Measurements from ENCODE around the gene ARHGAP45.

ARHGAP45 gene

DNA sequence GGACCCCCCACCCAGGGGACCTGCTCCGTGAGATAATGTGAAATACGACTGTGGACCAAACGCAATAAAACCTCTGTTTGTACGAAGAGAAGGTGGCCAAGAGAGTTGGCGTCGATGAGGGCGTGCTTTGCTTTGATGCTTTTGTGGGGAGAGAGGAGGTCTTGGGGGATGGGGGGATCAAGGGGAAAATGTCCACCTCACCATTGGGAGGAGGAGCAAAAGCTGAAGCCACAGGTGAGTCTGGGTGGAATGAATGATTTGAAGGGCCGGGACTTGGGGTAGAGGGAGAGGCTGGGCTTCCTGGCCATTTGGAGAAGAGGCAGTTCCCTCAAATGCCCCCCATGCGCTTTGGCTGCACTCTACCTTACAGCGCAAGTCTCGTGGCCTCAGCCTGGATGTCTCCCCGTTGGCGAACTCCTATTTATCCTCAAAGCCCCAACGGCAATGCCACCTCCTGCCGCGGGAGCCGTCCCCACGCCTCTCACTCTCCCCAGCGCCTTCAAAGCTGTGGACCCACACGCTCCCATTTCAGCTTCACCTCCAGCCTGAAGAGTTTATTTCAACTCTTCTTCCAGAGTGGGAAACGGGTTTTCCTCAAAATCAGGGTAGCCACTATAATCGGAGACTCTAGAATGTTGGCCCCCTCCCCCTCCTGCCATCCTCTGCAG lies 27.9 kb upstream of the ARHGAP45 start:
- no peak for DNase-seq (ENCODE audit: low spot score)

DNA sequence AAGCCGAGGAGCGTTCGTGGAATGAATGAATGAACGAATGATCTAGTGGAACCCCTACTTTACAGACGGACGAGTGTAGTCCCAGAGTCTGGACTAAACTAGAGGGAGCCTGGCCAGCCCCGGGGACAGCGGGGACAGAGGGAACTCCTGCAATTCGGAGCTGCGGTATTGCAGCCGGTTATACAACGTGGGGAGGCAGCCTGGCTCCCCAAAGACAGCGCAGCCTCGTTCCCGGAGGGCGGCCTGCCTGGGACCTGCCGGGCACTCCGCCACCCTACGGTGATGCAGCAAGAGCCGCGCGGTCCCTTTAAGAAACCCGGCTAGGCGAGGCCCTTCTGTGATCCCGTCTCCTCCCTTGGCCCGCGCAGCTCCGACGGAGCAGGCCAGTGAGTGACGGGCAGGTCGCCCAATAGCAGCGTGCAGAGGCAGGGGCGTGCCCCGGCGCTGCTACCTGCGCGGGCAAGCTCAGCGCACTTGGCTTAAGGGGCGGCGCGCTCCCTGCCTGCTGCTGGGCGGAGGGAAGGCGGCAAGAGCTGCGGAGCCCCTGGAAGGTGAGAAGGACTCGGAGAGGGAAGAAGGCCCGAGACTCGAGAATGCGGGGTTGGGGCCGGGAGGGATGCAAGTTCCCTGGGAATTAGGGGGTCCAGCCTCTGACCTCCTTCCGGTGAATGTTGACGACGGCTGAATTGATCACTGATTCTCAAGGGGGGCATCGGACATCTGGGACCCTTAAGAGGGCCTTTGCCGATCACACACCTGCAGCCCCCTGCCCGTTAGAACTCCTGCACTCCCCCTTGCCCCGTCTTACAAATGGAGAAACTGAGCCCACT lies 27.1 kb upstream of the ARHGAP45 start, which contains the start of gene ABCA7:
ABCA7 (plus strand) TSS at position 462 of the 830 bp plus-strand sequence. CDS start 1,255 bp downstream, outside the sequence.
- peak; percentile 99 for DNase-seq (ENCODE audit: low spot score)

DNA sequence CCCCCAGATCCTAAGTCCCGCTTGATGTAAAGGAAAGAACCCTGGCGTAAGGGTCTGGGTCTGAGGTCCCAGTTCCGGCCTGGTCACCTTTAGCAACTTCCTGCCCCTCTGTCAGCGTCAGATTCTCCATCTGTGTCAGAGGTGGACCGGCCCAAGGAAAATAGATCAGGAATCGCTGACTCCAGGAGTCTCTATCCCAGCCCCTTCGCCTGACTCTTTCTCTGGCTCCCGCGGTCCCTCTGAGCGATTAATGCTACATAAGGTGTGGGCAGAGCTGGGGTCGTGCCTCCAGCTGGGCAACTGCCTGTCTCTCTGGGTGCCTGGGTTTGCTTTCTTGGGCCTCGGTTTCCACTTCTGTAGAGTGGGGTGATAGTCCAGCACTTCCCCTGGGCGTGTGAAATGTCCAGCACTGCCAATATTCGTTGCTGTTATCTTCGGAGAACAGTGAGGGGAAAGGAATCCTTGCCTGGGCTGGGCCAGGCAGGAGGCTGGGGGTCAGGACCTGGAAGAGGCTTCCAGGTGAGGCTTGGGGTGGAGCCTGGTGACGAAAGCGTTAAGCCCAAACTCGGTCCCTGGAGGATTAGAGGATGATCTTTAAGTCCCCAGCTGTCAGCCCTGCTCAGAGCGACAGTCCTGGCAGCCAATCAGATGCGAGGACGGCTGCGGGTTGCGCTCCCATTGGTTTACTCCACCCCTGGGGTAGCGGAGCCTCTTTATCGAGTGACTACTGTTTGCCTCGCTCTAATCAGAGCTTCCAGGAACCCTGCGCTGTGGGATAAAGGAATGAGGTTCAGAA lies 26.3 kb upstream of the ARHGAP45 start:
- DNase-seq (ENCODE audit: low spot score) = peak; percentile 88

DNA sequence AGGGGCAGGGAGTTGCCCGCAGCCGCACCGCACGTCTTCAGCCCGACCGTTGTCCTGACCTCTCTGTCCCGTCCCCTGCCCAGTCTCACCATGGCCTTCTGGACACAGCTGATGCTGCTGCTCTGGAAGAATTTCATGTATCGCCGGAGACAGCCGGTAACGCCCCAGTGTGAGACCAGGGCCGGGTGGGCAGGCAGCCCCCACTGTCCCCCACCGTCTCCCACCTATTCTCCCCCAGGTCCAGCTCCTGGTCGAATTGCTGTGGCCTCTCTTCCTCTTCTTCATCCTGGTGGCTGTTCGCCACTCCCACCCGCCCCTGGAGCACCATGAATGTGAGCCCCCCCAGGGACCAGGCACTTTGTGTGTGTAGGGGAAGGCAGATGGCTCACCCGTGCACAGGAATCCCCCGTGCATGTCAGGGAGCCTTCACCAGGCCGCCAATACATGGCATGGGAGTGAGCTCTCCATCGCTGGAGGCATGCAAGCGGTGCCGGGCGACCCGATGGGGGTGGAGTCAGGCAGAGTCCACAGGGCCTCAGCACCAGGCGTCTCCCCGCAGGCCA lies 25.6 kb upstream of the ARHGAP45 start:
- DNase-seq (ENCODE audit: low spot score) = no peak

DNA sequence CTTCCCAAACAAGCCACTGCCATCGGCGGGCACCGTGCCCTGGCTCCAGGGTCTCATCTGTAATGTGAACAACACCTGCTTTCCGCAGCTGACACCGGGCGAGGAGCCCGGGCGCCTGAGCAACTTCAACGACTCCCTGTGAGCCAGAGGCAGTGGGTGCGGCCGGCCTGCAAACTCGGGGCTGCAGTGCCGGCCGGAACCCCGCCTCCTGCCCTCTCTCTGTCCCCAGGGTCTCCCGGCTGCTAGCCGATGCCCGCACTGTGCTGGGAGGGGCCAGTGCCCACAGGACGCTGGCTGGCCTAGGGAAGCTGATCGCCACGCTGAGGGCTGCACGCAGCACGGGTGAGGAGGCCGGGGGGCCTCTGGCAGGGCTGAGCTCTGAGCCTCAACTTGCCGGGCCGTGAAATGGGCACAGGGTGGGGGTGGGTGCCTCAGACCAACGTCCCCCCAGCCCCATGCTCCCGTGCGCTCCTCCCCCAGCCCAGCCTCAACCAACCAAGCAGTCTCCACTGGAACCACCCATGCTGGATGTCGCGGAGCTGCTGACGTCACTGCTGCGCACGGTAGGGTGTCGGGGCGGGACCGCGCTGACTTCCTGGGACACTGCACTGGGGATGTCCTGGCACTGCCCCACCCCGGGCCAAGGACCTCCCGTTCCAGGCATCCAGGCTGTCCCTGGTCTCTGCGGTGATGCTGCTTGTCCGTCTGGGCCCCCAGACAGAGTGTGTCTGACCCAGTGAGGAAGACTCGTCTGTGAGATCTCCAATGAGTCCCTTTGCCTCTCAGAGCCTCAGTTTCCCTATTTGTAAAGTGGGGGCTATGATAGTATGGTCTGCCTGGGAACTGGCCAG lies 24.9 kb upstream of the ARHGAP45 start:
- DNase-seq (ENCODE audit: low spot score) = no peak

DNA sequence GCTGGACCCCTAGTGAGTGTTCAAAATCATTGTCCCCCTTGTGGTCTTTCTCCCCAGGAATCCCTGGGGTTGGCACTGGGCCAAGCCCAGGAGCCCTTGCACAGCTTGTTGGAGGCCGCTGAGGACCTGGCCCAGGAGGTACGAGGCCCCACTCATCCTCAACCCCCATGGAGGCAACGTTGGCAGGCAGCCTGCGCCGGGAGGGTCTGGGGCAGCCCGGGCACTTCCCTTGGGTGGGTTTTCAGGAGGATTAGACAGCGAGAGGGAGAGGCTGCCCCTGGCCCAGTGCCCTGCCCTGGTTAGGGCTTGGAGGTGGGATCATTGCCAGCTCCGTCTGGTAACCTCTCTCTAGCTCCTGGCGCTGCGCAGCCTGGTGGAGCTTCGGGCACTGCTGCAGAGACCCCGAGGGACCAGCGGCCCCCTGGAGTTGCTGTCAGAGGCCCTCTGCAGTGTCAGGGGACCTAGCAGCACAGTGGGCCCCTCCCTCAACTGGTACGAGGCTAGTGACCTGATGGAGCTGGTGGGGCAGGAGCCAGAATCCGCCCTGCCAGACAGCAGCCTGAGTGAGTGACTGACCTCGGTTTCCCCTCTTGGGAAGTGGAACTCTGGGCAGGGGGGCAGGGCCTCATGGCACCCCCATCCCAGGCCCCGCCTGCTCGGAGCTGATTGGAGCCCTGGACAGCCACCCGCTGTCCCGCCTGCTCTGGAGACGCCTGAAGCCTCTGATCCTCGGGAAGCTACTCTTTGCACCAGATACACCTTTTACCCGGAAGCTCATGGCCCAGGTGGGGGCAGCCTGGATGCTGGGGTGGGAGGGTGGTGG lies 24.1 kb upstream of the ARHGAP45 start:
- no peak for DNase-seq (ENCODE audit: low spot score)

DNA sequence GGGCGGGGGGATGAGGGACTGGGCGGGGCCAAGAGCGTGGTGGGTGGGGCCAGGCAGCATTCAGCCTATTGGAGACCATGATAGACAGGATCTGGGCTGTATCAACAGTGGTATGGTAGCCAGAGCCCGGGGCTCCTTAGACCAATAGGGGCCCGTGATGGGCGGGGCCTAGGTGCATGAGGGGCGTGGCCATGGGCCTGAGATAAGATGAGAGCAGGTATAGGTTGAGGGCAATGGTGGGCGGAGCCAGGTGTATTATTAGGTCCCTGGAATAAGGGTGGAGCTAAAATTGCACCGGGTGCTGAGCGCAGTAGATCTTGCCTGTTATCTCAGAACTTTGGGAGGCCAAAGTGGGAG lies 21.7 kb upstream of the ARHGAP45 start:
- DNase-seq (ENCODE audit: low spot score) = no peak

DNA sequence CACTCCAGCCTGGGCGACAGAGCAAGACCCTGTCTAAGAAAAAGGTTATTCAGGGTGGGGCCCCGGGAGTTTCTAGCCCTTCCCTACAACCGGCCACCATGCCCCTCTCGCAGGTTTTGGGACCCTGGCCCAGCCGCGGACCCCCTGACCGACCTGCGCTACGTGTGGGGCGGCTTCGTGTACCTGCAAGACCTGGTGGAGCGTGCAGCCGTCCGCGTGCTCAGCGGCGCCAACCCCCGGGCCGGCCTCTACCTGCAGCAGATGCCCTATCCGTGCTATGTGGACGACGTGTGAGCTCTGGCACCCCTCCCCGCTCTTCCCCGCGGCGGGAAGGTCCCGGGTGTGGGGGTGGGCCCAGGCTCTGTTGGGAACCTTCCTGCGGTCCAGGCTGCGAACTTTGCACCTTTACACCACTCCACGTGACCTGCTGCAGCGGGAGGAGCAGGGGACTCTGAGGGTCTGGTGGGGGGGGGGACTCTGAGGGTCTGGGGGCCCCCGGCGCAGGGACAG lies 20.8 kb upstream of the ARHGAP45 start:
- no peak for DNase-seq (ENCODE audit: low spot score)

DNA sequence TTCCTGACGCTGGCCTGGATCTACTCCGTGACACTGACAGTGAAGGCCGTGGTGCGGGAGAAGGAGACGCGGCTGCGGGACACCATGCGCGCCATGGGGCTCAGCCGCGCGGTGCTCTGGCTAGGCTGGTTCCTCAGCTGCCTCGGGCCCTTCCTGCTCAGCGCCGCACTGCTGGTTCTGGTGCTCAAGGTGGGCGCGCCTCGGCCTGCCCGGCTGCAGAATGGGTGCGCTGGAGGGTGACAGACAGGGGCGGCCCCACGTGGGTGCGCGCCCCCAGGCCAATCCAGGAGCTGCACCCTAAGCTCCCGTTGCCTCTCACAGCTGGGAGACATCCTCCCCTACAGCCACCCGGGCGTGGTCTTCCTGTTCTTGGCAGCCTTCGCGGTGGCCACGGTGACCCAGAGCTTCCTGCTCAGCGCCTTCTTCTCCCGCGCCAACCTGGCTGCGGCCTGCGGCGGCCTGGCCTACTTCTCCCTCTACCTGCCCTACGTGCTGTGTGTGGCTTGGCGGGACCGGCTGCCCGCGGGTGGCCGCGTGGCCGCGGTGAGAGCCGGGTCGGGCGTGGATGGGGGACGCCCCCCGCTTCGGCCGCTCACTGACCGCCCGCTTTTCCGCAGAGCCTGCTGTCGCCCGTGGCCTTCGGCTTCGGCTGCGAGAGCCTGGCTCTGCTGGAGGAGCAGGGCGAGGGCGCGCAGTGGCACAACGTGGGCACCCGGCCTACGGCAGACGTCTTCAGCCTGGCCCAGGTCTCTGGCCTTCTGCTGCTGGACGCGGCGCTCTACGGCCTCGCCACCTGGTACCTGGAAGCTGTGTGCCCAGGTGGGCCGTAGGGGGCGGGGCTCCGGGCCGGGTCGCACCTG lies 19.9 kb upstream of the ARHGAP45 start:
- DNase-seq (ENCODE audit: low spot score) = no peak

DNA sequence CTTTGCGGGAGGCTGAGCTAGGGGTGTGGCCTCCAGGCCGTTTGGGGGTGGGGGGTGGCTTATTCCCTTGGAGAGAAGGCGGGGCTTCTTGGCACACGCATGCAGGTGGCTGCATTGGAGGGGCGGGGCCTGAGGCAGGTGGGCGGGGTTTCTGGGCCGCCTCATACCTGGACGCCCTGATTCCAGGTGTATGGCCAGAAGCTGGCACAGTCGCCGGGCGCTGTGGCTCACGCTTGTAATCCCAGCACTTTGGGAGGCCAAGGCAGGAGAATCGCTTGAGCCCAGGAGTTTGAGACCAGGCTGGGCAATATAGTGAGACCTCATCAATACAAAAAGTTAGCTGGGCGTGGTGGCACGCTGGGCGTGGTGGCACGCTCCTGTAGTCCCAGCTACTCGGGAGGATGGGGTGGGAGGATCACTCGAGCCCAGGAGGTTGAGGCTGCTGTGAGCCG lies 19.2 kb upstream of the ARHGAP45 start:
- no peak for DNase-seq (ENCODE audit: low spot score)

DNA sequence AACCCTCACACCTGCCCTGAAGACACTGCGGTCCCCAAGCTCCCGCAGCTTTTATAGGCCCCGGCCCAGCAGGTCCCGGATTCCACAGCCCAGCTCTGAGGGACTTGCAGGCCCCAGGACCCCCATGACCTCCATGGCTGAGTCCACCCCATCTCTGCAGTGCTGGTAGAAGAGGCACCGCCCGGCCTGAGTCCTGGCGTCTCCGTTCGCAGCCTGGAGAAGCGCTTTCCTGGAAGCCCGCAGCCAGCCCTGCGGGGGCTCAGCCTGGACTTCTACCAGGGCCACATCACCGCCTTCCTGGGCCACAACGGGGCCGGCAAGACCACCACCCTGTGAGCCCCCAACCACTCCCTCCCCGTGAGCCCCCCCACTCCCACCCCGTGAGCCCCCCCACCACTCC lies 17.9 kb upstream of the ARHGAP45 start:
- DNase-seq (ENCODE audit: low spot score) = no peak

DNA sequence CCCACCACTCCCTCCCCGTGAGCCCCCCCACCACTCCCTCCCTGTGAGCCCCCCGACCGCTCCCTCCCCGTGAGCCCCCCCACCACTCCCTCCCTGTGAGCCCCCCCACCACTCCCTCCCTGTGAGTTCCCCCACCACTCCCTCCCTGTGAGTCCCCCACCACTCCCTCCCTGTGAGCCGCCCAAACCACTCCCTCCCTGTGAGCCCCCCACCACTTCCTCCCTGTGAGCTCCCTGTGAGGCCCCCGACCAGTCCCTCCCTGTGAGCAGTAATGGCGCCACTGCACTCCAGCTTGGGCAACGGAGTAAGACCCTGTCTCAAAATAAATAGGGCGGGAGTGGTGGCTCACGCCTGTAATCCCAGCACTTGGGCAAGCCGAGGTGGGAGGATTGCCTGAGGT lies 17.2 kb upstream of the ARHGAP45 start:
- DNase-seq (ENCODE audit: low spot score) = no peak

DNA sequence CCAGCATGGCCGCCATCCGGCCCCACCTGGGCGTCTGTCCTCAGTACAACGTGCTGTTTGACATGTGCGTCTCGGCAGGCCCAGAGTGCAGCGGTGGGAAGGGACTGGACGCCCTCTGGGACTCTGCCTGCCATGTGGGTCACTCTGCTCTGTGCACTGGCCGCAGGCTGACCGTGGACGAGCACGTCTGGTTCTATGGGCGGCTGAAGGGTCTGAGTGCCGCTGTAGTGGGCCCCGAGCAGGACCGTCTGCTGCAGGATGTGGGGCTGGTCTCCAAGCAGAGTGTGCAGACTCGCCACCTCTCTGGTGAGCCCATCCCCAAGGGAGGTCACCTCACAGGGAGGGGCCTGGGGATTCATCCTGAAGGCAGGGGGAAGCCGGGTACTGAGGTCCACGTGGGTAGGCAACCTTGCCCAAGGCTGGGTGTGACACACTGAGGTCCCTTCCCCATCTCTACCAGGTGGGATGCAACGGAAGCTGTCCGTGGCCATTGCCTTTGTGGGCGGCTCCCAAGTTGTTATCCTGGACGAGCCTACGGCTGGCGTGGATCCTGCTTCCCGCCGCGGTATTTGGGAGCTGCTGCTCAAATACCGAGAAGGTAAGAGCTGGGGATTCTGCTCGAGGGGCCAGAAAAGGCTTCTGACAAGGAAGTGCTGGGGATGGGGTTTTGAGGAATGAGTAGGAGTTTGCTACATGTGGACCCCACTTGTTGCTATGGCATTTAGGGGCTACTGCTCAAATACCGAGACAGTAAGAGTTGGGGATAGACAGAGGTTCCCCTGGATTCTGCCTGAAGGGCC lies 15.8 kb upstream of the ARHGAP45 start:
- no peak for DNase-seq (ENCODE audit: low spot score)

DNA sequence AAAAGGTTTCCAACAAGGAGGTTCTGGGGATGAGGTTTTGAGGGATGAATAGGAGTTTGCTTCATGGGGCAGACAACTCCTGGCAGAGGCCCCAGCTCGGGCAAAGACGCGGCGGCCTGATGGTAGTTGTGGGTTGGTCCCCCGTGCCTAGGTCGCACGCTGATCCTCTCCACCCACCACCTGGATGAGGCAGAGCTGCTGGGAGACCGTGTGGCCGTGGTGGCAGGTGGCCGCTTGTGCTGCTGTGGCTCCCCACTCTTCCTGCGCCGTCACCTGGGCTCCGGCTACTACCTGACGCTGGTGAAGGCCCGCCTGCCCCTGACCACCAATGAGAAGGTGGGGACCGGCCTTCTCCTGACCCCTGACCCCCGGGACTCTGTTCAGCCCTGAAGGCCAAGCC lies 15.2 kb upstream of the ARHGAP45 start:
- no peak for DNase-seq (ENCODE audit: low spot score)

DNA sequence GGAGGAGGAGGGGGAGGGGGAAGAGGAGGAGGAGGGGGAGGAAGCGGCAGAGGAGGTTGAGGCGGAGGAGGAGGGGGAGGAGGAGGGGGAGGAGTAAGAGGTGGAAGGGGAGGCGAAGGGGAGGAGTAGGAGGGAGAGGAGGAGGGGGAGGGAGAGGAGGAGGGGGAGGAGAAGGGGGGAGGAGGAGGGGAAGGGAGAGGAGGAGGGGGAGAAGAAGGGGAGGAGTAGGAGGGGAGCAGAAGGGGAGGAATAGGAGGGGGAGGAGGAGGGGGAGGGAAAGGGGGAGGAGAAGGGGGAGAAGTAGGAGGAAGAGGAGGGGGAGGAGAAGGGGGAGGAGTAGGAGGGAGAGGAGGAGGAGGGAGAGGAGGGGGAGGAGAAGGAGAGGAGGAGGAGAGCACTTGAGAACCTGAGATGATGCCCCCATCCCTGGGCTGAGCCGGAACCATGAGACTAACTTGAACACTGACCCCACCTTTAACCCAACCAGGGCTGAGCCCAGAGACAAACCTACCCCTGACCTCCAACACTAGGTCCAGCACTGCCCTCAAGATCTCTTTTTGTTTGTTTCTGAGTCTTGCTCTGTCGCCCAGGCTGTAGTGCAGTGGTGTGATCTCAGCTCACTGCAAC lies 14.5 kb upstream of the ARHGAP45 start:
- no peak for DNase-seq (ENCODE audit: low spot score)

DNA sequence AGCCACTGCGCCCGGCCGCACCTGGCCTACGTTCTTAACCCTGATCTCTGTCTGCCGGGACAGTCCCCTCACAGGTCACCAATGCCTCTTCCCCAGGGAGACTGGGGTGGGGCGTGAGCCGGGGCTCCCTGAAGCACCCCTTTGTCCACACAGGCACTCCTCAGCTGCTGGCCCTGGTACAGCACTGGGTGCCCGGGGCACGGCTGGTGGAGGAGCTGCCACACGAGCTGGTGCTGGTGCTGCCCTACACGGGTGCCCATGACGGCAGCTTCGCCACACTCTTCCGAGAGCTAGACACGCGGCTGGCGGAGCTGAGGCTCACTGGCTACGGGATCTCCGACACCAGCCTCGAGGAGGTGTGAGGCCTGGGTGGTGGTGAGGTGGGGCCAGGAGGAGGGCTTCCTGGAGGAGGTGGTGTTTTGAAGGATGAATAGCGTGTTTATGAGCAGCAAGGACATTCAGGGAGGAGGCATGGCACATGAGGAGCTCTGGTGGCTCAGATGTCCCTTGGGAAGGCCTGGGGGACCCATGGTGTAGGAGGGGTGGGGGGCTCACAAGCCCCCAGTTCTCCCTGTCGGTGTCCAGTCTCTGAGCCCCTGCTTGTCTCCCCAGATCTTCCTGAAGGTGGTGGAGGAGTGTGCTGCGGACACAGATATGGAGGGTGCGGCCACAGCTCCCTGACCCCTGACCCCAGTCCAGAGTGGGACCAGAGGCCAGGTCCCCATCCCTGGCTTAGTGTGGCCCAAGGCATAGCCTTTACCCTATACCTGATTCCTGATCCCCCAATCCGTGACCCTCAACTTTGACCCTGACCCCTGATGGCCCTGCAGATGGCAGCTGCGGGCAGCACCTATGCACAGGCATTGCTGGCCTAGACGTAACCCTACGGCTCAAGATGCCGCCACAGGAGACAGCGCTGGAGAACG lies 13.5 kb upstream of the ARHGAP45 start:
- no peak for DNase-seq (ENCODE audit: low spot score)
